Motor neuron (in vitro differentiated cells): ENCODE results near the gene PCSK6. TPM values are rescaled to one million over a fixed set of nuclear protein-coding genes. Genes with fewer than 3 reads are reported as not detected.
A peak's percentile ranks its signal among the peaks of the same experiment; 100 is the strongest.
"Not testable (repeated sequence)": the region's sequence is repeated elsewhere in the genome, so short reads cannot be mapped to it uniquely, and the experiment has no call there.

Experiments used
- ATAC-seq, 8 experiments: fragments of 200-7000 bp; cut with Tn5 transposase; replicated peaks in 6 of 8; 2 replicates each; pipeline ENCODE4 v1.8.0; 2021; ENCODE audit warnings: mild to moderate bottlenecking in 8 of 8, moderate library complexity in 8 of 8
- H3K27ac ChIP-seq, 2 donors: fragments of 250-450 bp; sonication (Bioruptor Pico); 2 replicates each; pipeline ENCODE4 v1.9.0; 2021; ENCODE audit warnings: antibody characterized with exemption in 2 of 2, mild to moderate bottlenecking in 2 of 2, moderate library complexity in 1 of 2
- H3K4me1 ChIP-seq, 2 donors: fragments of 250-450 bp; sonication (Bioruptor Pico); replicated peaks in 1 of 2; 2 replicates each; pipeline ENCODE4 v1.6.1; 2021; ENCODE audit warnings: antibody characterized with exemption in 2 of 2, mild to moderate bottlenecking in 2 of 2, moderate library complexity in 1 of 2
- H3K4me3 ChIP-seq, 5 donors: fragments of 250-450 bp; sonication (Bioruptor Pico); 2 replicates each; pipeline ENCODE4 v1.9.0; 2021; ENCODE audit warnings: antibody characterized with exemption in 5 of 5, mild to moderate bottlenecking in 5 of 5, moderate library complexity in 4 of 5
- WGBS, 10 experiments: fragments of 450-650 bp; shearing (Covaris generic); methylation state at CpG; one replicate each; pipeline ENCODE4 v1.0.0; 2022; 5-methylcytosine and 5-hydroxymethylcytosine counted together
- in situ Hi-C, 9 experiments: fragments of 400-800 bp; cut with MboI; loops; one replicate each; pipeline ENCODE4 v1.15.0; 2021; ENCODE audit warnings: low sequenced_read_pairs in 9 of 9, low pct_unique_long_range_greater_than_20kb in 2 of 9; ENCODE audit not compliant: unreplicated experiment in 9 of 9
- total RNA-seq, 8 experiments: library from RNA; unstranded; fragments of 300-600 nt; gene quantifications; 2 replicates each; pipeline versions ENCODE4 v1.2.3 to v1.2.4, GENCODE V29; 2022

The PCSK6 gene
- total RNA-seq, 8 experiments from 2014 or later = 1.5 to 9.9 (median 3.7) TPM

DNA sequence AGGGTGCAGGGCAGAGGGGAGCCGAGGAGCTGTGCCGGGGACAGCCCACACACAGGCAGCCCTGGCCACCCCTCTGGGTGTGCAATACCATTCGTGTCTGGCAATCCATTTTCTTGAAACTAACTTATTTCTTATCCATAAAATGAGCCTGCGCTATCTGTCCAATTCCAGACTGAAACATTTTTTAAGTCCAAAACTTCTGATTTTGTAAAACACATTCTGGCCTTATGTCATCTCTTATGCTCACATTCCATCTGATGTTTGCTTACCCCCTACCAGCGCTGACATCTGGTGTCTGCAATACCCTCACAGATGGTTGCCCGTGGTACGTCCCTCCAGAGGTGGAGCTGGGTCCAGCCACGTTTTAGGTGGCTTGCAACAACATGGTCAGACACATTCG lies 31.8 kb downstream of the PCSK6 start:
- Histone ChIP-seq H3K4me3 (no peak overlapping the region), H3K27ac (no peak overlapping the region), H3K4me1 (peaks cover 3 to 9% of the 10 kb centered on the region in 2 donors)
- 20 to 100% (median 75%) methylated on average over 1 to 6 of the region's 9 CpGs; no CpG with 5 or more reads in 3 of the 10 experiments for WGBS, 10 experiments
- in situ Hi-C loops = no loop called here
- no peak for ATAC-seq

DNA sequence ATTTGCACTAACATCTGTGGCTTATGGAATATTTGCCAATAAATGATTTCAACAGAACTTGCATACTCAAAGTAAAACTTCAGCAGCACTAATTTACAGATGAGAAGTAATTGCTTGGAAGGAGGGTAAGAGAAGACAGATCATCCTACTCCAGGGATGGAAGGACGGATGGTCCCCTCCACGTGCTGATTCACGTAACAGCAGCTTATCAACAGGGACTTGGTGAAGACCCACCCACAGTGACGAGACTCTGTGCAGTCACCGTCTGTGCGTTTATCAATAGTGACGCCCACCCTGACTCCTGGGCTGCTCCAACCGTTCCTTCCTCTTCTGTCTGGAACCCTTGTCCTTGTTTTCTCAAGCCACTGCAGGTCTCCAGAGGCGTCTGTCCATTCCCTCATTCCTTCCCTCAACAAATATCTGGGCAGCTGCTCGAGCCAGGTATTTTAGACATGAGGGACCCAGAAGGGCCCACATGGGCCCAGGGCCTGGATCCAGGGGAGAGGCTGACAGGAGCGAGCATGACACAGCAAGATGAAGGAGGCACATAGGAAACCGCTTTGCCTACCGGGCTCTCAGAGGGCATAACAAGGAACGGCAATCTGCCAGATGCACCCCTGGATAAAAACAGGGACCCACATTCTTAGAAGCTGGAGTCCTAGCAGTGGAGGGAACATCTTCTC lies 33.3 kb downstream of the PCSK6 start:
- Histone ChIP-seq H3K4me1 (peaks cover 3 to 9% of the 10 kb centered on the region in 2 donors), H3K27ac (no peak overlapping the region), H3K4me3 (no peak overlapping the region)
- in situ Hi-C loops = no loop called here
- 62 to 100% (median 86%) methylated on average over 1 to 8 of the region's 14 CpGs; no CpG with 5 or more reads in 3 of the 10 experiments for WGBS, 10 experiments
- ATAC-seq = peak in 1 of 8 experiments; percentile 8

GRCh38 chr15:101455291-101456025 lies 34.0 kb downstream of the PCSK6 start:
- in situ Hi-C loops = no loop called here
- 0 to 68% (median 52%) methylated on average over 1 to 7 of the region's 11 CpGs for WGBS, 10 experiments
- peaks cover 3 to 14% of the 10 kb centered on the region in 2 donors for H3K4me1 ChIP-seq
- ATAC-seq = peak; percentile 56 to 89 (median 86)
- H3K27ac ChIP-seq = peak overlapping the region in 1 of 2 donors; percentile 46
- H3K4me3 ChIP-seq = no peak overlapping the region

- 0 to 100% (median 91%) methylated on average over 1 to 4 of the region's 5 CpGs; no CpG with 5 or more reads in 2 of the 10 experiments for WGBS, 10 experiments
- in situ Hi-C loops, ATAC-seq, H3K4me3 ChIP-seq: not testable (repeated sequence)
- Histone ChIP-seq H3K27ac (peak overlapping the region in 1 of 2 donors; percentile 46), H3K4me1 (peaks cover 3 to 15% of the 10 kb centered on the region in 2 donors)
Observed at GRCh38 chr15:101454781-101455180, 34.7 kb downstream of the PCSK6 start.

- ATAC-seq = no peak
- no peak overlapping the region for H3K27ac ChIP-seq
- in situ Hi-C loops = no loop called here
- H3K4me1 ChIP-seq = peaks cover 3 to 15% of the 10 kb centered on the region in 2 donors
- 72 to 100% (median 85%) methylated on average over 1 to 6 of the region's 8 CpGs; no CpG with 5 or more reads in 4 of the 10 experiments for WGBS, 10 experiments
- no peak overlapping the region for H3K4me3 ChIP-seq
Observed at GRCh38 chr15:101454365-101454764, 35.1 kb downstream of the PCSK6 start.

DNA sequence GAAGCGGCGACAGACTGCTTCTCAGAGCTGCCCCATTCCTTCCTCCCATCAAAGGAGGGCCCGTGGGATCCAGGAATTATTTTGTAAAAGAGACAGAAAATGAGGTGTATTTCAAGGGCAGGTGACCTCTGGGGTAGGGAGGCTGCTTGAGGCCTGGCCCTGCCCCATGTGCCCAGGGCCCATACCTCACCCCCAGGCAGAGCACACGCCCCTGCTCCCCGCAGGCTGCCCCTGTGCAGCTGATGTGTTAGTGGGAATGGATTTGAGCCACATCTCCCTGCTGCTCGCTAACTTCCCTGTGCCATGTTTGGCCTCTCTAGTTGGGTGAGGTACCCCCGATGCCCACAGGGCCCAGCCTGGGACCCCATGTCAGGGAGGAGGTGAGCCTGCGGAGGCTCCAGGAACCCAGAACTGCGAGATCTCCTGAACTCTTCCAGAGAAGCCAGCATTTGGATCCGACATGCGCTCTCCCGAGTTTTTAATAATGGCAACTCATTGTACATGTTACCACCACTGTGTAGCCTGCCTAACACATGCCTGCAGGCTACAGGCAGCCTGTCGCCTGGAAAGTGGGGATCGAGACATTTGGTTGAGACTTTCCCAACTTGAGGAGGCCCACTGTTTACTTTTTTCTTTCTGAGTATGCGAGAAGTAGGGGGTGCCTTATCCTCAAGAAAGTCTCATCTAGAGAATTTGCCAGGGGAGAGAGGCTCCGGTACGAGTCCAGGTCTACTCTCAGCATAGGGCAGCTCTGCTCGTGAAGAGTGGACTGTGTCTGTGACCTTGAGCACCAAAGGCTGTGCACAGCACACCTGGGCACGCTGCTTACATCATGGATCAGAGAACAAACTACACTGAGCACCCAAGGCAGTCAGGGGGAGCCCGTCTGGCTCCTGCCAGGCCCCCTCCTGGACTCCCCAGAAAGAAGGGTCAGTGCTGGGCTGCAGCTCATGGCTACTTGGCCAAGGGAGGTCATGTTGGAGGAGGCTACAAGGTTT lies 36.1 kb downstream of the PCSK6 start:
- no peak for ATAC-seq
- in situ Hi-C loops = no loop called here
- 79 to 100% (median 90%) methylated on average over 3 to 10 of the region's 20 CpGs; no CpG with 5 or more reads in 2 of the 10 experiments for WGBS, 10 experiments
- H3K27ac ChIP-seq = no peak overlapping the region
- peaks cover 3 to 15% of the 10 kb centered on the region in 2 donors for H3K4me1 ChIP-seq
- no peak overlapping the region for H3K4me3 ChIP-seq

DNA sequence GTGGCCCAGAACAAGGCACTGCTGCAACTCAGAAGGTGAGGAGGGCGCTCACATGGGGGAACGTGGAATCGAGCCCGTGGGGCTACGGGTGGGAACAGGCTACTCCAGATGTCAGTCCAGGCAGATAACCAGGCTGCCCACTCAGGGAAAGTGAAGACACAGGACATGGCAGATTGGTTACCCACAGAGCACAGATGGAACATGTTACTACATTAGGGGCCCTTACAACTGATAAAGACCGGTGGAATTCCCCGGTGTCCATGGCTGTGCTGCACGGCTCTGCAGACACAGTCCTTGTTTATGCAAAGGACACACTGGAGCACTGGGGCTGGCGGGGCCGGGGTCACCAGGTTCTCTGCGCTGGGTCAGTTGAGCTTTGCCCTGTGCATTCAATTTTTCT lies 36.9 kb downstream of the PCSK6 start:
- no peak for ATAC-seq
- Histone ChIP-seq H3K27ac (no peak overlapping the region), H3K4me3 (no peak overlapping the region), H3K4me1 (peaks cover 3 to 15% of the 10 kb centered on the region in 2 donors)
- WGBS, 10 experiments = 58 to 100% (median 73%) methylated on average over 1 to 10 of the region's 11 CpGs; no CpG with 5 or more reads in 1 of the 10 experiments
- in situ Hi-C loops = no loop called here

DNA sequence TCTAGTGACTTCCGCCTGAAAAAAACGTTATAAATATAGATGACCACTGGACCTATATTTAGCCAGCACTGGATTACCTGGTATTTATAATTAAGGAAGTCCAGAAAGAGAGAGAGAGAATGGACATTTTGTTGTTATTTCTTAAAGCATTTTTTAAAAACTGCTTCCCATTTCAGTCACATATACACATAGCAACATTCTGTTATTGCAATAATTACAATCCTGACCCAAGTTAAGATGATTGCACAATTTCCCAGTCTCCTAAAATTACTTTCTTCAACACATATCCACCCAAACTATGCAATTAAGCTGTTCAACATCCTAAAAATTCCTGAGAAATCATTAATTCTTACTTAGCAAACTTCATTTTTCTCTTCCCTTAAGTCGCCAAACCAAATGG lies 37.7 kb downstream of the PCSK6 start:
- Histone ChIP-seq H3K4me1 (peaks cover 3 to 15% of the 10 kb centered on the region in 2 donors), H3K4me3 (no peak overlapping the region), H3K27ac (no peak overlapping the region)
- 42 to 100% (median 84%) methylated on average over 1 to 3 of the region's 3 CpGs for WGBS, 10 experiments
- ATAC-seq = no peak
- in situ Hi-C loops = no loop called here

DNA sequence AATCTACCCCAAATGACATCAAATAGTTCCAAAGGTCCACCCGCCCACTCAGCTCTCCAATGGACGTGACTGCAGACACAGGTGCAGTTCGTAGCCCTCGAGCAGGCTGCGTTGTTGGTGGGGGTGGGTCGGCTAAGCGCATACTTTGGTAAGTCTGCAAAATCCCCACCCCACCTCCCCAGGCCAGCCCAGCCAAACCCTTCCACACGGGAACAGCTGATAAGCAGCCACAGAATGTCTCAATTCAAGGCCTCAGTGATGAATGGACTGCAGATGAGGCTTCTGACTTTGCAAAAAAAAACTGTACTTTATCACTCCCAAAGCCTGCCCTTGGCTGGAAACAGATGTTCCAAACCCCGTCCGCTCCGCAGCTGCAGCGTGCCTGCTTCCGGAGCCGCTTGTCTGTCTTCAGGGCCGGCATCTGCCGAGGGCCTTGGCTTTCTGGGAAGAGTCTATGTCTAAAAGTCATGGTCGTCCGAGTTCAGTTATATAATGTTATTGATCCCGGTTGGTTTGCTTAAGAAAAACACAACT lies 38.2 kb downstream of the PCSK6 start:
- in situ Hi-C loops = no loop called here
- WGBS, 10 experiments = 8 to 100% (median 58%) methylated on average over 1 to 14 of the region's 19 CpGs; no CpG with 5 or more reads in 3 of the 10 experiments
- no peak overlapping the region for H3K27ac ChIP-seq
- ATAC-seq = peak in 6 of 8 experiments; percentile 4 to 66 (median 40)
- peaks cover 3 to 15% of the 10 kb centered on the region in 2 donors for H3K4me1 ChIP-seq
- no peak overlapping the region for H3K4me3 ChIP-seq

DNA sequence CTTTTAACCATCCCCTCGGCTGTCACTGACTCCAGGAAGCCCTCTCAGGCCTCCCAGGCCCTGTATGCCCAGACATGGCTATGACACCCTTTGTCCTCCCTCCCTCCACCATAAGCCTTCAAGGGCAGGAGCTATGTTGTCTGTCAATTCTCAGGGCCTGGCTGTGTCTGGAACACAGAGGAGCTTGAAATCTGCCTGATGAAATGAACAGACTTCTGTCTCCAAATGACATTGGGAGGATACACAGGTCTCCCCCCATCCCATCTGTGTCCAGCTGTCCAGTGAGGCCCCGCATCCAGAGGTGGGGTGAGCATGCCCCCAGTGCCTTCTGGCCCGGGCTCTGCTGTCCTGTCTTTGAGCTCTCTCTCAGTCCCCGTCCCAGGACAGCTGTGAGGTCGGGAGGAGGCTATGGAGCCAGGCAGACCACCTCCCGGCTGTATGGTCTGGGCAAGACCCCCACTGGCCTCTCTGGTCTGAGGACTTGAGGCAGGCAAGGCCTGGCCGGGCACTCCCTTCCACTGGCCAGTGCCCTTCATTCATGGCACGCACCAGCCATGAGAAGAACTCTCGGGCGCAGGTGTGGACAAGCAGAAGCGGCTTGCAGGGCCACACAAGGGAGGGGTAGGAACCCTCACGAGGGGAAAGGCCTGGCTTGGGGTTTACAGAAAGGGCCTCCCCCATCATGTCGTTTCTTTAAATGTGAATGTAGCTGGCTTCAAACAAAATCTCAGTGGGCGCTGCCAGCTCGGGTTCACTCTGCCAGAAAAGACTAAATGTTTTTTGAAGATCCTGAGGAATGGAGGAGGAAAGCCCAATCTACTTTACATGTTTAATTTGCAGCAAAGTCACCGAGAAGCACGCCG lies 38.9 kb downstream of the PCSK6 start:
- WGBS, 10 experiments = 62 to 80% (median 71%) methylated on average over 2 to 13 of the region's 18 CpGs; no CpG with 5 or more reads in 4 of the 10 experiments
- no peak for ATAC-seq
- no peak overlapping the region for H3K27ac ChIP-seq
- peaks cover 3 to 13% of the 10 kb centered on the region in 2 donors for H3K4me1 ChIP-seq
- in situ Hi-C loops = no loop called here
- no peak overlapping the region for H3K4me3 ChIP-seq

DNA sequence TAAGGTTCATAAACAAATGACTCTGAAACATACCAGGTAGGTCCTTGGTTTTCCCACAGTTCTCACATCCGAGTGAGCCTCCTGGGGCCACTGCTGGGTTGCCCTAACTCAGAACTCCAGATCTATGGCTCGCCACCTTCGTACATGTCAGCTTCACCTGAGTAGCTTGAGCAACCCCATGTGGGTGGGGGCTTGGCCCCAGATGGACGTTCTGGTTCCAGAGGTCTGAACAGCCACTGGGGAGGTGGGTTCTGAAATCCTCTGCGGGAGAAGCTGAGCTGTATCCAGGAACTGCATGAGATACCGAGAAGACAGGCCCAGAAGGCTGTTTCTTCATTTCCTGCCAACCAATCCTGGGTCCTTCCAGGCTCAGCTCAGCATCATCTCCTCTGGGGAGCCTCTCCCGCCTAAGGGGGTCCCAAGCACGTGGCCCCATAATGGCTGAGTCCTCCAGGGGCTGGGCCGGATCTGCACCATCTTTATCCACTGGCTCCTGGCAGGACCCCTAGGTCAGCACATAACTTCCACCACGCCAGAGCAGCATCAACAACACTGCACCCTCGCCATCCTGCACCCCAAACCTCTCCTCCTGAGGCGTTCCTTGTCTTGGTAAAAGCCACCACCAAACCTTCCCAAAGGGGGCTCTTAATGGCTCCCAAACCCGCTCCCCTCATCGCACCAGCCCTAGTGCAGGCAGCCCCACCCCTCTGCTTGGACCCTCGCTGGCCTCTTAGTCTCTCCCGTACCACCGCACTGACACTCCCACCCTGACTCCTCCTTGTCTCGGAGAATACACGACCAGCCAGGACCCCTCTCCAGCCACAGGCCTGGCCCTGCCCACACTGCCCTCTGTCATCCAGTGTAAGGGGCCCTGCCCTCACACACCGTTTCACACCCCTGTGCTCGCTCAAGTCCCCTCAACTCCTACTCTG lies 39.8 kb downstream of the PCSK6 start:
- 90 to 100% (median 97%) methylated on average over 1 to 5 of the region's 21 CpGs; no CpG with 5 or more reads in 4 of the 10 experiments for WGBS, 10 experiments

More for the DNA sequence above, 39.8 kb downstream of the PCSK6 start:
- in situ Hi-C loops = no loop called here
- Histone ChIP-seq H3K27ac (no peak overlapping the region), H3K4me3 (no peak overlapping the region), H3K4me1 (peaks cover 0 to 6% of the 10 kb centered on the region in 2 donors)
- ATAC-seq = no peak
